HEK293 (cell line): ENCODE data around the gene LRP5.

ENCODE experiments used
- CTCF ChIA-PET: fragments of 350-600 bp; formaldehyde crosslinking; extraction: SDS; loops from one replicate; lab custom pipeline; 2021; ENCODE audit warnings: antibody characterized with exemption; lab: Yijun Ruan, JAX
- POLR2A ChIA-PET: fragments of 300-600 bp; formaldehyde crosslinking; extraction: SDS; loops from one replicate; lab custom pipeline; 2020; ENCODE audit warnings: antibody characterized with exemption, inconsistent platforms; lab: Yijun Ruan, JAX
- H3K27ac ChIP-seq: fragments of 200-500 bp; sonication (Bioruptor generic); 2 replicates; pipeline ENCODE4 v1.5.1; 2014; ENCODE audit warnings: low read depth, low read length, control low read depth, inconsistent platforms; ENCODE audit errors: extremely low read depth
- H3K36me3 ChIP-seq, 2 experiments: fragments of 200-500 bp in 1 of 2; sonication (Bioruptor generic) in 1 of 2; 1 replicate in 1 of 2; 2 replicates in 1 of 2; pipeline ENCODE4 v1.5.1; 2014 to 2017; ENCODE audit warnings: inconsistent platforms in 2 of 2, low read length in 2 of 2; ENCODE audit not compliant: control insufficient read depth in 2 of 2, insufficient read depth in 1 of 2
- H3K4me1 ChIP-seq: fragments of 200-500 bp; sonication (Bioruptor generic); 2 replicates; pipeline ENCODE4 v1.5.1; 2014; ENCODE audit warnings: mild to moderate bottlenecking, low read length, inconsistent platforms; ENCODE audit not compliant: control insufficient read depth, insufficient read depth
- H3K4me3 ChIP-seq: 2 replicates; pipeline ENCODE4 v1.5.1; 2011; ENCODE audit warnings: low read depth, mild to moderate bottlenecking, control low read depth, low read length, moderate library complexity
- H3K9me3 ChIP-seq: fragments of 200-500 bp; sonication (Bioruptor generic); 2 replicates; pipeline ENCODE4 v1.5.1; 2014; ENCODE audit warnings: low read depth, low read length, inconsistent platforms; ENCODE audit not compliant: control insufficient read depth, insufficient read depth
- EGR2 ChIP-seq: fragments of 450-650 bp; formaldehyde crosslinking; IDR thresholded peaks from 2 replicates; pipeline ENCODE4 v1.5.1; 2016; ENCODE audit warnings: low read depth, missing biosample characterization, missing genetic modification characterization
- PRDM10 ChIP-seq: fragments of 450-650 bp; formaldehyde crosslinking; IDR thresholded peaks from 2 replicates; pipeline ENCODE4 v1.5.1; 2016; ENCODE audit warnings: missing biosample characterization, missing genetic modification characterization
- SCRT1 ChIP-seq: fragments of 450-650 bp; formaldehyde crosslinking; IDR thresholded peaks from 2 replicates; pipeline ENCODE4 v1.5.1; 2016; ENCODE audit warnings: missing biosample characterization, missing genetic modification characterization, borderline replicate concordance
- SETDB1 ChIP-seq: IDR thresholded peaks from one replicate; pipeline ENCODE4 v1.6.1; 2017; ENCODE audit warnings: mild to moderate bottlenecking, low read length, moderate library complexity, mixed read lengths; ENCODE audit not compliant: insufficient read length
- SP2 ChIP-seq: fragments of 450-650 bp; formaldehyde crosslinking; IDR thresholded peaks from 2 replicates; pipeline ENCODE4 v1.5.1; 2016; ENCODE audit warnings: missing biosample characterization, missing genetic modification characterization
- TSHZ1 ChIP-seq: fragments of 450-650 bp; formaldehyde crosslinking; IDR thresholded peaks from 2 replicates; pipeline ENCODE4 v1.5.1; 2016; ENCODE audit warnings: missing biosample characterization, missing genetic modification characterization, borderline replicate concordance
- YY1 ChIP-seq: fragments of 450-650 bp; formaldehyde crosslinking; IDR thresholded peaks from 2 replicates; pipeline ENCODE4 v1.5.1; 2018; ENCODE audit warnings: missing biosample characterization, missing genetic modification characterization
- ZBTB17 ChIP-seq: fragments of 450-650 bp; formaldehyde crosslinking; IDR thresholded peaks from 2 replicates; pipeline ENCODE4 v1.5.1; 2016; ENCODE audit warnings: missing biosample characterization, missing genetic modification characterization
- ZFHX2 ChIP-seq: fragments of 450-650 bp; formaldehyde crosslinking; conservative IDR thresholded peaks from 2 replicates; pipeline ENCODE4 v1.5.1; 2016; ENCODE audit warnings: missing biosample characterization, missing genetic modification characterization
- ZIC2 ChIP-seq: fragments of 450-650 bp; formaldehyde crosslinking; IDR thresholded peaks from 2 replicates; pipeline ENCODE4 v1.5.1; 2016; ENCODE audit warnings: missing biosample characterization, missing genetic modification characterization
- ZNF148 ChIP-seq: fragments of 450-650 bp; formaldehyde crosslinking; IDR thresholded peaks from 2 replicates; pipeline ENCODE4 v1.5.0; 2017; ENCODE audit warnings: missing biosample characterization, missing genetic modification characterization, borderline replicate concordance
- ZNF184 ChIP-seq: fragments of 450-650 bp; IDR thresholded peaks from 2 replicates; pipeline ENCODE4 v1.5.1; 2018; ENCODE audit warnings: missing biosample characterization, mild to moderate bottlenecking, missing genetic modification characterization
- ZNF221 ChIP-seq: fragments of 450-650 bp; formaldehyde crosslinking; IDR thresholded peaks from 2 replicates; pipeline ENCODE4 v1.5.1; 2017; ENCODE audit warnings: missing biosample characterization, missing genetic modification characterization, borderline replicate concordance
- ZNF223 ChIP-seq: fragments of 450-650 bp; formaldehyde crosslinking; IDR thresholded peaks from 2 replicates; pipeline ENCODE4 v1.5.1; 2016; ENCODE audit warnings: missing biosample characterization, missing genetic modification characterization
- ZNF274 ChIP-seq, 2 experiments: fragments of 200-500 bp in 1 of 2; fragments of 450-650 bp in 1 of 2; sonication (Bioruptor generic) in 1 of 2; formaldehyde crosslinking in 1 of 2; IDR thresholded peaks; 2 replicates each; pipeline versions ENCODE4 v1.5.1 to v1.6.1; 2014 to 2016; ENCODE audit warnings: borderline replicate concordance in 1 of 2, inconsistent platforms in 1 of 2, low read length in 1 of 2, missing biosample characterization in 1 of 2, missing genetic modification characterization in 1 of 2
- ZNF544 ChIP-seq: fragments of 450-650 bp; formaldehyde crosslinking; IDR thresholded peaks from 2 replicates; pipeline ENCODE4 v1.5.0; 2017; ENCODE audit warnings: missing biosample characterization, missing genetic modification characterization
- ZNF580 ChIP-seq: fragments of 450-650 bp; formaldehyde crosslinking; IDR thresholded peaks from 2 replicates; pipeline ENCODE4 v1.5.1; 2016; ENCODE audit warnings: missing biosample characterization, missing genetic modification characterization
- ZNF623 ChIP-seq: fragments of 450-650 bp; formaldehyde crosslinking; IDR thresholded peaks from 2 replicates; pipeline ENCODE4 v1.5.1; 2016; ENCODE audit warnings: missing biosample characterization, missing genetic modification characterization
- ZNF629 ChIP-seq: fragments of 450-650 bp; formaldehyde crosslinking; IDR thresholded peaks from 2 replicates; pipeline ENCODE4 v1.5.1; 2017; ENCODE audit warnings: missing biosample characterization, missing genetic modification characterization
- ZNF658 ChIP-seq: fragments of 450-650 bp; formaldehyde crosslinking; IDR thresholded peaks from 2 replicates; pipeline ENCODE4; 2016; ENCODE audit warnings: missing biosample characterization, missing genetic modification characterization
- ZNF701 ChIP-seq: fragments of 450-650 bp; formaldehyde crosslinking; IDR thresholded peaks from 2 replicates; pipeline ENCODE4 v1.5.1; 2016; ENCODE audit warnings: missing biosample characterization, missing genetic modification characterization

LRP5 gene

GRCh38 chr11:68336716-68337115, 24.3 kb downstream of the LRP5 start:
- no peak overlapping the region for H3K27ac ChIP-seq
- no peaks in the 10 kb centered on the region for H3K9me3 ChIP-seq
- CTCF ChIA-PET = no interaction called here
- H3K4me1 ChIP-seq = 0 out of 2 replicates have a peak, but pooled peaks cover 3% of the 10 kb centered on the region
- TF ChIP-seq ZNF701 (tag by site-specific recombination) (no peak), ZNF184 (tag by site-specific recombination) (no peak), ZNF221 (no peak), TSHZ1 (no peak), ZNF629 (no peak), SCRT1 (tag by site-specific recombination) (no peak), ZNF623 (tag by site-specific recombination) (no peak), YY1 (tag by site-specific recombination) (no peak), ZNF544 (tag by site-specific recombination) (no peak), SP2 (tag by site-specific recombination) (no peak), ZIC2 (tag by site-specific recombination) (no peak)
- H3K36me3 ChIP-seq = no peaks in the 10 kb centered on the region
- POLR2A ChIA-PET = no interaction called here
- H3K4me3 ChIP-seq = no peak overlapping the region

- Histone ChIP-seq H3K36me3 (no peaks in the 10 kb centered on the region), H3K4me1 (0 out of 2 replicates have a peak, but pooled peaks cover 3% of the 10 kb centered on the region), H3K27ac (no peak overlapping the region), H3K4me3 (no peak overlapping the region), H3K9me3 (no peaks in the 10 kb centered on the region)
- peak; percentile 65 for TF ChIP-seq EGR2 (tag by site-specific recombination)
- TF ChIP-seq ZNF223 (tag by site-specific recombination) = 0 out of 2 replicates have a peak, but pooled peaks have one; percentile 57
- TF ChIP-seq ZNF658 (tag by site-specific recombination) = no peak
- TF ChIP-seq ZNF274 (IDR thresholded peaks at IDR 0.05; ENCODE audit: low read length) = no peak
- TF ChIP-seq ZNF274 (tag by site-specific recombination; IDR thresholded peaks at IDR 0.05; ENCODE audit: borderline replicate concordance) = no peak
- peak; percentile 61 for TF ChIP-seq ZFHX2 (tag by site-specific recombination)
- TF ChIP-seq ZNF580 = peak; percentile 69
- POLR2A ChIA-PET = no interaction called here
- CTCF ChIA-PET = interaction anchor here (0.6 to 0.9 kb wide), 3 partner anchors 47 to 266 kb away, joined by 3 to 5 read pairs (median 3); no protein-coding TSS in a partner anchor
Measured at GRCh38 chr11:68337399-68337835, 25.0 kb downstream of the LRP5 start.

- 0 out of 2 replicates have a peak, but pooled peaks cover 3% of the 10 kb centered on the region for H3K4me1 ChIP-seq
- POLR2A ChIA-PET = no interaction called here
- H3K36me3 ChIP-seq = no peaks in the 10 kb centered on the region
- no peak overlapping the region for H3K4me3 ChIP-seq
- H3K27ac ChIP-seq = no peak overlapping the region
- no peaks in the 10 kb centered on the region for H3K9me3 ChIP-seq
- CTCF ChIA-PET = interaction anchor here (0.9 kb wide), 1 partner anchor 109 kb away, joined by 3 read pairs; no protein-coding TSS in a partner anchor
- 0 out of 2 replicates have a peak, but pooled peaks have one; percentile 30 for TF ChIP-seq ZFHX2 (tag by site-specific recombination)
- TF ChIP-seq ZNF148 (tag by site-specific recombination) = no peak
- no peak for TF ChIP-seq SETDB1
- TF ChIP-seq ZBTB17 (tag by site-specific recombination) = peak; percentile 73
- peak; percentile 42 for TF ChIP-seq PRDM10 (tag by site-specific recombination)
Measured at GRCh38 chr11:68338051-68338780, 25.8 kb downstream of the LRP5 start.
